Activated CD4-positive, CD25-positive, alpha-beta regulatory T cell (primary cell): Measurements from ENCODE around the gene PLCB4.

Source experiments
- DNase-seq, 4 experiments: peaks; one replicate each; lab custom pipeline; 2025; lab: John Stamatoyannopoulos, UW

PLCB4 gene

GRCh38 chr20:9103955-9104354 is 35.1 kb downstream of the PLCB4 start:
- DNase-seq, result no peak

- DNase-seq, result no peak
These were observed 39.4 kb downstream of the PLCB4 start for GRCh38 chr20:9108260-9108659.

- DNase-seq, result no peak
These were observed 40.7 kb downstream of the PLCB4 start for GRCh38 chr20:9109566-9109965.

GRCh38 chr20:9110365-9110764 is 41.5 kb downstream of the PLCB4 start:
- no peak for DNase-seq

GRCh38 chr20:9110916-9111432 is 42.1 kb downstream of the PLCB4 start:
- no peak for DNase-seq

GRCh38 chr20:9112541-9113515 is 43.9 kb downstream of the PLCB4 start:
- no peak for DNase-seq

- DNase-seq, result no peak
These were observed 45.8 kb downstream of the PLCB4 start for GRCh38 chr20:9114709-9115108.

- DNase-seq, result no peak
These were observed 48.7 kb downstream of the PLCB4 start for GRCh38 chr20:9117548-9117947.

- no peak for DNase-seq
These were observed 50.9 kb downstream of the PLCB4 start for GRCh38 chr20:9119776-9120175.

- no peak for DNase-seq
These were observed 52.3 kb downstream of the PLCB4 start for GRCh38 chr20:9121211-9121610.

GRCh38 chr20:9122571-9122970 is 53.7 kb downstream of the PLCB4 start:
- DNase-seq, result no peak

- no peak for DNase-seq
These were observed 57.6 kb downstream of the PLCB4 start for GRCh38 chr20:9126527-9126926.

GRCh38 chr20:9128568-9128967 is 59.7 kb downstream of the PLCB4 start:
- no peak for DNase-seq

- no peak for DNase-seq
These were observed 60.9 kb downstream of the PLCB4 start for GRCh38 chr20:9129756-9130155.

- DNase-seq, result no peak
These were observed 61.6 kb downstream of the PLCB4 start for GRCh38 chr20:9130521-9130920.

GRCh38 chr20:9131841-9132240 is 63.0 kb downstream of the PLCB4 start:
- DNase-seq, result no peak

GRCh38 chr20:9134346-9134745 is 65.5 kb downstream of the PLCB4 start:
- DNase-seq, result no peak

GRCh38 chr20:9136114-9136513 is 67.2 kb downstream of the PLCB4 start:
- DNase-seq, result no peak

GRCh38 chr20:9137001-9137400 is 68.1 kb downstream of the PLCB4 start:
- DNase-seq, result no peak

- no peak for DNase-seq
These were observed 70.4 kb downstream of the PLCB4 start for GRCh38 chr20:9139106-9139833.

GRCh38 chr20:9140162-9140760 is 71.4 kb downstream of the PLCB4 start:
- DNase-seq, result no peak

- DNase-seq, result no peak
These were observed 72.2 kb downstream of the PLCB4 start for GRCh38 chr20:9141070-9141469.
